ENCODE measurements around the gene ZBBX.

Gene ZBBX

GRCh38 chr3:167251678-167252077 lies 128.4 kb downstream of the ZBBX start:
- H3K27me3 ChIP-seq (ENCODE audit: insufficient read depth, poor library complexity, severe bottlenecking): no peaks in the 10 kb centered on the region
- TF ChIP-seq GABPA (IDR thresholded peaks at IDR 0.05; ENCODE audit: low read depth) (no peak), CTCF (IDR thresholded peaks at IDR 0.05; ENCODE audit: insufficient read depth, low read length) (no peak), SPI1 (IDR thresholded peaks at IDR 0.05; ENCODE audit: borderline replicate concordance, low read depth) (no peak), POLR2AphosphoS5 (IDR thresholded peaks at IDR 0.05; ENCODE audit: low read depth) (no peak), REST (IDR thresholded peaks at IDR 0.05; ENCODE audit: insufficient replicate concordance, low read depth) (no peak)
- no peak overlapping the region; the same call in 1 of the 2 replicates for H3K27ac ChIP-seq (replicated peaks)
- no peak overlapping the region for H3K4me3 ChIP-seq (replicated peaks; ENCODE audit: insufficient read depth, low read length)
- DNase-seq (ENCODE audit: low read depth in 1 of 2, low spot score in 1 of 2): peak; percentile 32 to 65

- H3K4me3 ChIP-seq (replicated peaks; ENCODE audit: insufficient read depth, low read length): no peak overlapping the region
- DNase-seq (ENCODE audit: low read depth in 1 of 2, low spot score in 1 of 2): no peak
- no peak overlapping the region for H3K27ac ChIP-seq (replicated peaks)
- TF ChIP-seq POLR2AphosphoS5 (IDR thresholded peaks at IDR 0.05; ENCODE audit: low read depth) (no peak), SPI1 (IDR thresholded peaks at IDR 0.05; ENCODE audit: borderline replicate concordance, low read depth) (no peak), GABPA (IDR thresholded peaks at IDR 0.05; ENCODE audit: low read depth) (no peak), REST (IDR thresholded peaks at IDR 0.05; ENCODE audit: insufficient replicate concordance, low read depth) (no peak)
- H3K27me3 ChIP-seq (ENCODE audit: insufficient read depth, poor library complexity, severe bottlenecking): no peaks in the 10 kb centered on the region
These were observed 133.8 kb downstream of the ZBBX start for GRCh38 chr3:167246252-167246651.

- TF ChIP-seq POLR2AphosphoS5 (IDR thresholded peaks at IDR 0.05; ENCODE audit: low read depth): no peak
- no peak for TF ChIP-seq REST (IDR thresholded peaks at IDR 0.05; ENCODE audit: insufficient replicate concordance, low read depth)
- no peak for TF ChIP-seq GABPA (IDR thresholded peaks at IDR 0.05; ENCODE audit: low read depth)
- no peak for TF ChIP-seq CTCF (IDR thresholded peaks at IDR 0.05; ENCODE audit: insufficient read depth, low read length)
- no peak for TF ChIP-seq SPI1 (IDR thresholded peaks at IDR 0.05; ENCODE audit: borderline replicate concordance, low read depth)
- H3K4me3 ChIP-seq (replicated peaks; ENCODE audit: insufficient read depth, low read length): no peak overlapping the region
- H3K27me3 ChIP-seq (ENCODE audit: insufficient read depth, poor library complexity, severe bottlenecking): no peaks in the 10 kb centered on the region
- no peak overlapping the region for H3K27ac ChIP-seq (replicated peaks)
- DNase-seq (ENCODE audit: low read depth in 1 of 2, low spot score in 1 of 2): no peak
These were observed 138.8 kb downstream of the ZBBX start for GRCh38 chr3:167241048-167241845.

Data from HL-60 (cell line).